Measurements from ENCODE around the gene HDGFL2.

The HDGFL2 gene

GRCh38 chr19:4445963-4446703 is 26.0 kb upstream of the HDGFL2 start:
- DNase-seq (ENCODE audit: low read depth) = no peak

- no peak for DNase-seq (ENCODE audit: low read depth)
These were observed 25.3 kb upstream of the HDGFL2 start for GRCh38 chr19:4446704-4447200.

- no peak for DNase-seq (ENCODE audit: low read depth)
These were observed 24.6 kb upstream of the HDGFL2 start for GRCh38 chr19:4447327-4448146.

GRCh38 chr19:4448147-4448985 is 23.7 kb upstream of the HDGFL2 start:
- DNase-seq (ENCODE audit: low read depth) = no peak

GRCh38 chr19:4449022-4449638 is 23.0 kb upstream of the HDGFL2 start:
- DNase-seq (ENCODE audit: low read depth) = peak; percentile 26

GRCh38 chr19:4449639-4450028 is 22.5 kb upstream of the HDGFL2 start:
- DNase-seq (ENCODE audit: low read depth) = no peak

GRCh38 chr19:4452230-4452990 is 19.7 kb upstream of the HDGFL2 start:
- DNase-seq (ENCODE audit: low read depth) = no peak

- DNase-seq (ENCODE audit: low read depth) = no peak
These were observed 18.6 kb upstream of the HDGFL2 start for GRCh38 chr19:4453232-4454179.

GRCh38 chr19:4454747-4455718 is 17.1 kb upstream of the HDGFL2 start:
- peak; percentile 93 for DNase-seq (ENCODE audit: low read depth)

GRCh38 chr19:4455719-4456475 is 16.2 kb upstream of the HDGFL2 start:
- DNase-seq (ENCODE audit: low read depth) = peak; percentile 85

- peak; percentile 49 for DNase-seq (ENCODE audit: low read depth)
These were observed 15.6 kb upstream of the HDGFL2 start for GRCh38 chr19:4456476-4456842.

GRCh38 chr19:4456843-4457653 is 15.0 kb upstream of the HDGFL2 start:
- DNase-seq (ENCODE audit: low read depth) = peak; percentile 75

GRCh38 chr19:4457654-4458395 is 14.3 kb upstream of the HDGFL2 start, which contains the start of gene UBXN6:
Gene UBXN6 (minus strand): TSS chr19:4457794. CDS start chr19:4457697, 97 bp downstream.
- peak; percentile 100 for DNase-seq (ENCODE audit: low read depth)

- no peak for DNase-seq (ENCODE audit: low read depth)
These were observed 7.1 kb upstream of the HDGFL2 start for GRCh38 chr19:4464815-4465581.

GRCh38 chr19:4467835-4468234 is 4.3 kb upstream of the HDGFL2 start:
- no peak for DNase-seq (ENCODE audit: low read depth)

Measured in fibroblast of gingiva (primary cell).